ENCODE measurements around the gene KLLN.

KLLN gene

DNA sequence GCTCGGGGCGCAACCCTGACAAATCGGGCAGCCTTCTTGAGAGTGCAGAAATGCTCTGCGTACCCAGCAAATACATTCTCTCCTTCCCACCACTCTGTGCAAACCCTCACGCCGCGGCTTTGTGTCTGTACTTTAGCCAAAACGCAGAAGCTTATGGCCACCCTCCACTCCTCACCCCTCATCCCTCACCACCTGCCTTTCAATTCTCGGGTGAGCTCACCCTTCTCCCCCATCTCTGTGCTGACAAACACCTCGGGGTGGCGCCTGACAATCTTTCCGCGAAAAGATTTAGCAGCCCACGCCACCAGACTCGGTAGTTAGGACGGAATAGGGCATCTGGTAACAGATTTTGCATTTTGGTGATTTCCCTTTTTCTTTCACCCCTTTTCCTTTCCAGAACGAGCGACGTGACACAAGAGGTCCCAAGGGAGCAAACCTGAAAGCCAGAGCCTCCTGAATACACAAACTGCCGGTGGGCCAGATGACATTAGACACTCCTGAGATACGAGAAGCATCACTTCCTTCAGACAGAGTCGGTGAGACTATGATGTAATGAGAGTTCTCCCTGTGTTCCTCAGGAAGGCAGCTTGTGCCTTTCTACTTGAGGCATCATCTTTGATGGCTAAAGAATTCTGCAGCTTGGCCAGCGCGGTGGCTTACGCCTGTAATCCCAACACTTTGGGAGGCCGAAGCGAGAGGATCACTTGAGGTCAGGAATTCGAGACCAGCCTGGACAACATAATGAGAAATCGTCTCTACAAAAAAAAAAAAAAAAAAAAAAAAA, 44.6 kb downstream of the KLLN start:
- H3K4me3 ChIP-seq (ENCODE audit: low read depth, low read length), result peak overlapping the region; percentile 91
- TF ChIP-seq, protein P1, sequence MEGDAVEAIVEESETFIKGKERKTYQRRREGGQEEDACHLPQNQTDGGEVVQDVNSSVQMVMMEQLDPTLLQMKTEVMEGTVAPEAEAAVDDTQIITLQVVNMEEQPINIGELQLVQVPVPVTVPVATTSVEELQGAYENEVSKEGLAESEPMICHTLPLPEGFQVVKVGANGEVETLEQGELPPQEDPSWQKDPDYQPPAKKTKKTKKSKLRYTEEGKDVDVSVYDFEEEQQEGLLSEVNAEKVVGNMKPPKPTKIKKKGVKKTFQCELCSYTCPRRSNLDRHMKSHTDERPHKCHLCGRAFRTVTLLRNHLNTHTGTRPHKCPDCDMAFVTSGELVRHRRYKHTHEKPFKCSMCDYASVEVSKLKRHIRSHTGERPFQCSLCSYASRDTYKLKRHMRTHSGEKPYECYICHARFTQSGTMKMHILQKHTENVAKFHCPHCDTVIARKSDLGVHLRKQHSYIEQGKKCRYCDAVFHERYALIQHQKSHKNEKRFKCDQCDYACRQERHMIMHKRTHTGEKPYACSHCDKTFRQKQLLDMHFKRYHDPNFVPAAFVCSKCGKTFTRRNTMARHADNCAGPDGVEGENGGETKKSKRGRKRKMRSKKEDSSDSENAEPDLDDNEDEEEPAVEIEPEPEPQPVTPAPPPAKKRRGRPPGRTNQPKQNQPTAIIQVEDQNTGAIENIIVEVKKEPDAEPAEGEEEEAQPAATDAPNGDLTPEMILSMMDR (conservative IDR thresholded peaks at IDR 0.05; ENCODE audit: low read depth, low read length), result no peak
- peak; percentile 47 for DNase-seq (ENCODE audit: low read depth)

DNA sequence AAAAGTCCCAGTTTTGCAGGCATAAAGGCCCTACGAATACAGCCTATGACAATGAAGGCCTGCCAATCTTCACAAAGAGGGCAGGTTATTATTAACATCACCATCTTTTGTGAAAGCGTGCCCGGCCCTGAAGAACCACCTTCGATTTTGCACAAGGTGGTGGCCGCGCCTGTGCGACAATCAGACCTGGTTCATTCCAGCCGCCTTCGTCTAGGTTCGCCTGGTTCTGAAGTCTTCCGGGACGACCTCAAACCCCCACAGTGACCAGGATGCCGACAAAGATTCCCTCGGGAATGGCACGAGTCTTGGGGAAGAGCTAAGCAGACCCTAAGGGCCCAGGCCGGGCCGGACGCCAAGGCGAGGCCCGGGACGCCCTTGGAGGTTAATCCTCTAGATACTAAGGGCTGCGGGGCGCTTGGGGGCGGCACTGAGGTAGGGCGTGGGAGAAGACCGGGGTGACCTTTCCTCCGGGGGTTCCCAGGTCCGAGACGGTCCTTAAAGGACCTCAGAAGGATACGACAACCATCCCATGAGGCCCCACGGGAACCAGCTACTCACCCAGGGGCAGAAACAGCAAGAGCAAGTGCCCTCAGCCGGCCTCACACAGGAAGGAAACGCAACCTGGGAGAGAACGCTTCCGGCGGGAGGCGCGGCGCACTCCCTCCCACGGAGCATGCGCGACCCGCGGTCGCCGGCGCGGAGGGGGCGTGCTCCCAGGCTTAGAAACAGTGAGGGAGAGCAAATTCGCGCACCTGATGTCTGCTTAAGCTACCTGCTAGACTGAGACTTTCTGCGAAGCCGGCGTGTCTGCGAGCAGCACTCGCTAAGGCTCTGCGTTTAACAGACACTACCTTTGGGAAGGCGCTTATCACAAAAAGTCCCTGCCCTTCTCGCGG, 45.5 kb downstream of the KLLN start, which contains the start of gene ATAD1:
ATAD1 (minus strand) TSS at position 618 of the 896 bp plus-strand sequence. CDS start 3,627 bp downstream, outside the sequence.
- H3K4me3 ChIP-seq (ENCODE audit: low read depth, low read length), result peak within 1 kb of the TSS; percentile 91
- TF ChIP-seq, protein P1 (conservative IDR thresholded peaks at IDR 0.05; ENCODE audit: low read depth, low read length), result peak; percentile 50
- DNase-seq (ENCODE audit: low read depth), result peak; percentile 83

DNA sequence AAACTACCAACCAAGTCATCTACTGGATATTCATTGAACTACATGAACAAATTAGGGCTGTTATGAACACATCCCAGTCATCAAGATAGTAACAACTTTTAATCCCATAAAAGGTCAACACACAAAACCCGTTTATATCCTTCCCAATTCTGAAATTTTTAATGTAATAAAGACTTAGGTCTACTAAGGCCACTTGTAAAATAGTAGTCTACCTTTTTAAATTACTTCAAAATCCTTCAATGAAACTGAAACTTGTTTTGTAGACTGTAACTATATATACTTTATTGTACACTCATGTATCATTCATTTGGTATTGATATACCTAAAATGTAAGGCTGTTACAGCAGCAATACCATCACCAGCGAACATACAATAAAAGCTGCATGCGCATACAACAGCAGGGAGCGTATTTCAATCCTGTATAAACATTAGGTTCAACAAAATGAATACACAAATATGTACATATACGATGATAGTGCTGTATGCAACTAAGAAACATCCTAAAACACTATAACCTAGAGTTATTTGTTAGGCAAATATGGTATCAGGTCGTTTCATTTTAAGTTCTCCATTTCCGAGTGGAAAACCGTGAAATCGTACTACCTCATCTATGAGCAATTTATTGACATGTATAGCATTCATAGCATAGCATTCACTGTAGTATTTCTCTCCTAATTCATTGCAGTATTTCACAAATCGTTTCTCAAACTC, 46.3 kb downstream of the KLLN start:
- DNase-seq (ENCODE audit: low read depth), result peak; percentile 15
- H3K4me3 ChIP-seq (ENCODE audit: low read depth, low read length), result peak overlapping the region; percentile 91
- TF ChIP-seq, protein P1 (conservative IDR thresholded peaks at IDR 0.05; ENCODE audit: low read depth, low read length), result no peak

DNA sequence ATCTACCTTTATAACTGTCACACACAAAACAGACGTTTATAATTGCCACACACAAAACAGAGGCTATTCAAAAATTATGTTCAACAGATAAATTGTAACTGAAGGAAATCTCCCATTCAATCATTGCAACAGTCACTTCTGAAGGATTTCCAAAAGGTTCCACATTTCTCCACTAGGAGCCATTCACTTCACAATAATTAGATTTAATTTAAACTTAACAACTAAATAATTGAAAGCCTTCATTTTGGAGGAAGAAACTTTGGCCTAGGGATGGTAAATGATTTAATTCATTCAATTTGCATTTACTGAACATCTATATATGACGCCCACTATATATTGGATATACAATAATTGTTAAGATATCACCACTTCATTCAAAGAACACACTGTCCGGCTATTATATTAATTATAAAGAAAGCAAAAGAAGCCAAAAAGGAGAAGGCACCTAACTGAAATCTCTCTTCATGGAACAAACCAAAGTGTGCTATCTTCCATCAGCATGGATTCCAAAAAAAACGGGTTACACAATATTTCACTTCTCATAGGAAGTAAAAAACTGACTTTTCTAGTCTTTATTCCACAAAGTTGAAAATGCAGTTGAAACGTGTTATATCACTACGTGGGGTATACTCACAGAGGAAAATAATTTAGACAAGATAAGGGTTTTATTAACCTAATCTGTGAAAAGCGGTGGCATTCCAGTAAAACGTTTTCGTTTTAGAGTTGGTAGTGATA, 47.0 kb downstream of the KLLN start:
- no peak for DNase-seq (ENCODE audit: low read depth)
- TF ChIP-seq, protein P1 (conservative IDR thresholded peaks at IDR 0.05; ENCODE audit: low read depth, low read length), result peak; percentile 19
- peak overlapping the region; percentile 91 for H3K4me3 ChIP-seq (ENCODE audit: low read depth, low read length)
